Measurements from ENCODE around the gene DGKB.

DGKB gene

GRCh38 chr7:14818871-14819270 is 83.7 kb downstream of the DGKB start:
- FAIRE-seq = no peak

- no peak for FAIRE-seq
These were observed 84.5 kb downstream of the DGKB start for GRCh38 chr7:14817829-14818614.

GRCh38 chr7:14807507-14807906 is 95.0 kb downstream of the DGKB start:
- no peak for FAIRE-seq

- no peak for FAIRE-seq
These were observed 95.7 kb downstream of the DGKB start for GRCh38 chr7:14806891-14807290.

DNA sequence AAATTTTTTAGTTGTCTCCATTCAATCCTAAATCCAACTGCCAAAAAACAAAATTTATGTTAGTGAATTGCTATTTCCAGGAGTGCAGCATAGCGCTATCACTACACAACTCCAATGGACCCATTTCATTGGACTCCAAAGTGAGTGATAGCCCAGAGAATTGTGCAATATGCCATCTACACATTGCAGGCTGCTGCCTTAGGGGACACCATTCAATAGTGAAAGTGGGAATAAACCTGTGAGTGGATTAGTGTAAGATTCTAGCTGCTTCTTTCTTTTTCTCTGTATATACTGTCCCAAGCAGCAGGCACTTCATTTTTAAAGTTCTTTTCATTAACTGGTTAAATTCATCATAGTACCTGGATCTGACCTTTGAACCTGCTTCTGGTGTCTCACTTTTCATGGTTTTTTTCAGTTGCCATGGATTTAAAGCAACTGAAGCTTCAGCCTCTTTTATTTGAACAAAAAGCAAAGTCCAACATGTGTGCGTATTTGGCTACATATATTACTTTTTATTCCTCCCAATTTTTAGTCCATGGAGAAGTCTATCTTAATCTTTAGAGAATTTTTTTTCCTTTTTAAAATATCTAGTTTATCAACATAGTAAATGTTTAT is 97.3 kb downstream of the DGKB start:
- FAIRE-seq = no peak

GRCh38 chr7:14800664-14801063 is 101.9 kb downstream of the DGKB start:
- no peak for FAIRE-seq

GRCh38 chr7:14793151-14793550 is 109.4 kb downstream of the DGKB start:
- FAIRE-seq = no peak

GRCh38 chr7:14787551-14787950 is 115.0 kb downstream of the DGKB start:
- FAIRE-seq = no peak

- FAIRE-seq = no peak
These were observed 116.1 kb downstream of the DGKB start for GRCh38 chr7:14786314-14786895.

DNA sequence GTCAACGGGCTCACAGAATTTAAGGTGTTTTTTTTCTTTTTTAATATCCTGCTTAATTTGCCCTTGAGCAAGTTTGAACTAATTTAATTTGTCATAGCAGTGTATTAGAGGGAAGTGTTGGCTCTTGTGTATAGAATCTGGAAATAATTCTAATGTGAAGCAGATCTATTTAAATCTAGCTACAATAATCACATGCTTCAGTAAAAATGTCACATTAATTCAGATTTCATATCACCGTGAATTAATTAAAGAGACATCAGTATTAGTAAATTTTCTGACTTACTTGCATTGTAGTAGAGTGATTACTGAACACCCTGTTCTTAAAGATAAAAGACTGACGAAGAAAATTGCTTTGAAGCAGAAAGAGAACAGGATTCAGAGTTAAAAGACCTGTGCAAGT is 124.7 kb downstream of the DGKB start:
- no peak for FAIRE-seq

DNA sequence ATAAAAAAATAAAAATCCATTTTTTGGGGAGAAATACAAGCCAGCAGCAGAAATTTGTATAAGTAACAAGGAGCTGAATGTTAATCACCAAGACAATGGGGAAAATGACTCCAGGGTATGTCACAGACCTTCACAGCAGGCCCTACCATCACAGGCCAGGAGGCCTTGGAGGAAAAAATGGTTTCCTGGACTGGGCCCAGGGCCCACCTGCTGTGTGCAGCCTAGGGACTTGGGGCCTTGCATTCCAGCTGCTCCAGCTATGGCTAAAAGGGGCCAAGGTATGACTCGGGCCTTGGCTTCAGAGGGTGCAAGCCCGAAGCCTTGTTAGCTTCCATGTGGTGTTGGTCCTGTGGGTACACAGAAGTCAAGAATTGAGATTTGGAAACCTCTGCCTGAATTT is 126.3 kb downstream of the DGKB start:
- FAIRE-seq = no peak

DNA sequence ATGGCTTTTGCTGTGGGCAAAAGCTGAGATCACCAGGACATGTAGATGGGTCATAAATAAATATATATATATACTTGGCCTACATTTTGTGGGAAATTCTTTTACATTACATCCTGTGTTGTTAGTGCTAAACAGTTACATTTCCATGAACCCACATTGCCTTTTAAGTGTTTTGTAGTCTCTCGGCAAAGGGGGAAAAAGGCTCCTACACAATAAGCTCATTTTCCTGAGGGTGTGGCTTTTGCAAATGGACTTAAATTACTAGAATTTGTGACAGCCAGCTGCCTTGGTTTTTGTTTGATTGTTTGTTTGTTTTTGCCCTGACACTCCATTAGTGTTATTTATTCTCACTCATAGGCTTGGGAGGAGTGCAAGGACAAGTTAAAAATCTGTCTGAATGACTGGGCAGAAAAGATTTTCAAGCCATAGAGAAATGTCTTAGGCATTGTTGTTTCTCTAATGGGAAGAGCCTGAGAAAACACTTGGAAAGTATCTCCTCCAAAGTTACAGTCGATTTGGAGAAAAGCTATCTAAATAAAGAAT is 128.8 kb downstream of the DGKB start:
- FAIRE-seq = no peak

GRCh38 chr7:14770614-14771013 is 131.9 kb downstream of the DGKB start:
- FAIRE-seq = no peak

DNA sequence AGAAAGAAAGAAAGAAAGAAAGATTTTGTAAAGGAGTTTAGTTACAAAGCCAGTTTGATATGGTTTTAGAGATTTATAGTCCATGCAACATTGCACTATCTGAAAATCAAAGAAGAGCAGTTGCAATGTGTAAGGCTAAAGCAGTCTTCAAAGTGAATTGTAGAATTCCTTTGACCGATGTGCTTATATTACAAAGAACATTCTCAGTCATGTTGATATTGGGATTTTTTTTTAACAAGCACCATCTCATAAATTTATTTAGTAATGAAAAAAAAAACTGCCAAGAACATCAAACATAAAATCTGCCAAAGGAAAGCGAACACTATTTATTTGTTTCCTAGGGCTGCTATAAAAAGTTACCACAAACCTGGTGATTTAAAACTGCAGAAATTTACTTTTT is 133.3 kb downstream of the DGKB start:
- FAIRE-seq = no peak

- peak; percentile 21 for FAIRE-seq
These were observed 134.7 kb downstream of the DGKB start for GRCh38 chr7:14767716-14768425.

GRCh38 chr7:14766747-14767146 is 135.8 kb downstream of the DGKB start:
- no peak for FAIRE-seq

DNA sequence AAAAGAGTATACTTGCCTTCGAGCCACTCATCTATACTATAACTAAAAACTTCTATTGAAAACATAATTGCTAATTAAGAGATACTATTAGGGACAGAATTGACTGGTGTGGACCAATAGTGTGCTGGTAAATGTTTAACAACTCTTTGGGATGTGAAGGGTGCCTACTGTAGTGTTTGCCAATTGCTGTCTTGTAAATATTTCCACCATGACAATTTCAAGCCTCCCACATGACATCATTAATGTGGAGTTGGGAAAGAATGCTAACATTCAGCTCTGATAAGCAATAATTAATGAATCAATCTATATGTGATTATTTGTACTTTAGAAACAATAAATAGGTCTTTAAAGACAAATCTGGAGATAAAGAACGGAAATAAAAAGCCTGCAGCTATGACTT is 136.8 kb downstream of the DGKB start:
- no peak for FAIRE-seq

DNA sequence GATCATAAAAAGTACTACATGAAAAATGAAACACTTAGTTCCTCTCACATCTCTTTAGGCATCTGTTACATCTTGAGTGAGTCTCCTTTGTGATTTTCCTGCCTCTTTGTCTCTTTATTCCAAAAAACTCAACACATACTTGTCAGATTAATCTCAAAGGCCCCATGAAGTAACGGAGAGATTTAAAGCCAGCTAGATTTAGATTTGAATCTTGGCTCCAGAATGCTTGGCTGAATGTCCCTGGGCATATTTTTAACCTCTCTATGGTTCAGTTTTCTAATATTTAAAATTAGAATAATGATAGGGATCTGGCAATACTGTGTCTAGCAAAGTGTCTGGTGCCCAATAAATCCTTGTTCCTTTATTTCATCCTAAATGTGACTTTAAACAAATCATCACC is 140.0 kb downstream of the DGKB start:
- no peak for FAIRE-seq

GRCh38 chr7:14761510-14762296 is 140.8 kb downstream of the DGKB start:
- FAIRE-seq = peak; percentile 94

- FAIRE-seq = no peak
These were observed 141.6 kb downstream of the DGKB start for GRCh38 chr7:14760730-14761478.

- no peak for FAIRE-seq
These were observed 142.8 kb downstream of the DGKB start for GRCh38 chr7:14759785-14760184.

DNA sequence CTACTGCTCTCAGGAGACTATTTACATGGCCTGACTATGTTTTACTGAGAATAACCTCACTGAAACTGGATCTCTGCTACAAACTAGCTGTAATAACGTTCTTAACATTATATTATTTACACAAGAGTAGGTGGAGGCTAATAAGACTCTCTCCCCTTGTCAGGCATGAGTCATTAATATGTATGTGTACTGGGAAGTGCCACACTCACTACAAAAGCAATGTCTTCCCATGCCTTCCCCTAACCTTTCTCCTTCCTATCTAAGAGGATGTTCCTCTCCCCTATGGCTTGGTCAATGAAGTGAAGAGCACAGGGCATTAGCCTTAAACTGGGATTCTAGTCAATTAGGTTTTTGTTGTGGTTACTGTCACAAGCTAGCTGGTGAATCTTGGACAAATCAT is 147.9 kb downstream of the DGKB start:
- peak; percentile 76 for FAIRE-seq

Measured in islet of Langerhans (tissue), 1 donor.